HG03175 (cell line): ENCODE data around the gene TMEM185B.
"Not testable (repeated sequence)": the region's sequence is repeated elsewhere in the genome, so short reads cannot be mapped to it uniquely, and the experiment has no call there.

Experiments used
- ATAC-seq: cut with Tn5 transposase; IDR thresholded peaks from one replicate; pipeline ENCODE4 v1.9.1; 2021; ENCODE audit warnings: mild to moderate bottlenecking, moderate library complexity; ENCODE audit not compliant: unreplicated experiment

The TMEM185B gene

GRCh38 chr2:120209427-120210269, 13.6 kb downstream of the TMEM185B start:
- ATAC-seq, result no peak

DNA sequence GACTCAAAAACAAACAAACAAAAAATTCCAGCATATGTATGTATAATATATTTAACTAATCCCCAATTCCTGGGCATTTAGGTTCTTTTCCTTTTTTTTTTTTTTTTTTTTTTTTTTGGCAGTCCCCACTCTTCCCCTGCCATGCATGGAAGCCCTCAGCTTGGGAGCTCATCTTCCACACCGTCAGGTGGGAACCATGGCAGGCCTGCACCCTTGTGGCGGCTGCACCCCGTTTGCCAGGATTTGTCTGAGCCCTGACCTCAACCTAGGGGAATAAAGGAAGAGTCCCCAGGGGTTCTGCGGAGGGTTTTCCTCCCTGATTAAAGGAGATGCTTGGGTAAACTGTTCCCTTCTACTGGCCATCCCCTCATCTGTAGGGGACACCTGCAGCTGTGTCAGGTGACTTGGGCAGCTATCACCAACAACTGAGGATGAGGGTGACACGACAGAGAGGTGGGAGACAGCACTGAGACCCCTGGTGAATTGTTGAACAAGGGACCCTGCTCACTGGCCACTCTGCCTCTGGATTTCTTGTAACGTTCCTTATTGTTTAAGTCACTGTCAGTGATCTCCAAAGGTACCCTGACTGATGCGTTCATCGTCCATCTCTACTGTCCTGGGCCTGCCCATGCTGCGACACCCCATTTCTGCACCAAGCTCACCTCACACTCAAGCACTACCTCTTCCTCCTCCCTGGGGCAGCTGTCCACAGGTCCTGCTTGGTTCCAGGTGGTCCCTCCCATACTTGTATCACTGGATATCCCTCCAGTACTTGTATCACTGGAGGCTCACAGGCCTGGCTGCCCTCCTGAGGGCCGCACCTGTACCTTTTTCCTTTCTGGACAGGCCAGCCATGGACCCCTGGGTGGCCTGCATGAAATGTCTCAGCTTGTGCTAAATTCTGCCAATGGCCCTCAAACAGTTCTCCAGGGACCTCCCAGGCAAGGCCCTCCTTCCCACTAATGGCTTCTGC, 14.5 kb downstream of the TMEM185B start:
- no peak for ATAC-seq

DNA sequence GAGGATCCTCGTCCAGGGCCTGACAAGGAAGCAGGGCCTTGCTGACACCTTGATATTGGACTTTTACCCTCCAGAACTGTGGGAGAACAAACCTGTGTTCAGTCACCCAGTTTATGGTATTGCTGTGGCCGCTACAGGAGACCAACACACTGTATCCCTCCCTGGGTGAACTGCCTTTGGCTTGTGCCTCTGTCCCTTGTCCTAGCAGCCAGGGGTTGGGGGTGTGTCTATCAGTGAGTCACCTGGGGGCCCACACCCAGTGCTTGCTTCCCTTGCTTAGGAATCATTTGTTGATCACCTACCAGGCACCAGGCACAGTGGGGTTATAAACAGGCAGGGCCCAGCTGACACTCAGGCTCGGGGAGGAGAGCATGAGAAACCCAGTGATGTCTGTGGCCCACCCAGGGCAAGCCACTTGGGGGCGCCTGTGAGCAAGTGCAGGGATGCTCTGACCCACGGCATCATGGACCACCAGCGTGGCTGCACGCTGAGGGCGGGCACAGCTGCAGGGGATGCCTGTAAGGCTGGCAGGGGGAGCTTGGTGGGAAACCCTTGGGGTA, 17.1 kb downstream of the TMEM185B start:
- no peak for ATAC-seq

DNA sequence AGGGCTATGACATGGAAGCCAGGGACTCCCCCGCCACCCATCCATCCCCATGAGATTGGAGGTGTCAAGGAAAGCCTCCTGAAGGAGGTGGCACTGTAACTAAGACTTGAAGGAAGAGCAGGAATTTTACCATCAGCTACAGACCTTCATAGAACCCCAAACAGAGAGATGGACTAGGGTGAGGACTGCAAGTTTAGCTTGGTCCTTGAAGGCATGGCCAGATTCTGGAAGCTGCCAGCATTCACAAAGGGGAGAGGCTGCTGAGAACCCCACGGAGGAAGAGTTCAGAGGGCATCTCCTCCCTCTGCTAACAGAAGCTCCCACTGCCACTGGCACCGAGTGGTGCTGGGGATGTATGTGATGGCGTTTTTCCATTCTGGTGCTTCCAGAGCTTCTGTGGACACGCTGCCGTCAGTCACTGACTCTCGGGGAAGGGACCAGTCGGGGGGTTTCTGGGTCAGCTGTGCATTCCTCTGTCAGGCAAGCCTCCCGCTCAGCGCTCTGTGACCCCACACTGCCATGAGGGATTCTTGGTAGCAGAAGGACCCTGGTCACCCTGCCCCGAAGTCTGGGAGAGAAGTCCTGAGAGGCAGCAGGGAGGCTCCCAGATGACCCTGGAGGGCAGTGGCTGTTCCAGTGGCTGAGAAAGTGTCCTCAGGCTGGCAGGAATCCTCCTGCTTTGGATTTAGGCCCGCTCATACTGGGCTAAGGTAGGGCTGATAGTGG, 18.1 kb downstream of the TMEM185B start:
- no peak for ATAC-seq

- no peak for ATAC-seq
Measured at GRCh38 chr2:120204417-120204816, 18.8 kb downstream of the TMEM185B start.

DNA sequence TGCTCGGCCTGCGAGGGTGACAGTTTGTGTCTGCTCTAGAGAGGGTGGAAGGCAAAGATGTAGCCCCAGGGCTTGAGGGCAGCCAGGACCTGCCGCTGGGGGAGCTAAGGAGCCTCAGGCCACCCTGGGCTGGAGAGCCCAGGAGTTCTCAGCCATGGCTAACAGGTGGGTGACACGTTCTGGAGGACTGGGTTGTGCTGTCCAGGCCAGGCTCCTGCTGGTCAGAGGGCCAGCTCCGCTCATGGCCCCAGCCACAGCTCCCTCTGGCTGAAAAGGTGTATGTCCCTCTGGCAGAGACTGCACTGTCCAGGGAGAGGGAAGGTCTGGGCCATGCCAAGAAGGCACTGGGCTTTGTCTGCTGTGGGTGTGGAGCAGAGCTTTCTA, 19.2 kb downstream of the TMEM185B start:
- ATAC-seq, result no peak

DNA sequence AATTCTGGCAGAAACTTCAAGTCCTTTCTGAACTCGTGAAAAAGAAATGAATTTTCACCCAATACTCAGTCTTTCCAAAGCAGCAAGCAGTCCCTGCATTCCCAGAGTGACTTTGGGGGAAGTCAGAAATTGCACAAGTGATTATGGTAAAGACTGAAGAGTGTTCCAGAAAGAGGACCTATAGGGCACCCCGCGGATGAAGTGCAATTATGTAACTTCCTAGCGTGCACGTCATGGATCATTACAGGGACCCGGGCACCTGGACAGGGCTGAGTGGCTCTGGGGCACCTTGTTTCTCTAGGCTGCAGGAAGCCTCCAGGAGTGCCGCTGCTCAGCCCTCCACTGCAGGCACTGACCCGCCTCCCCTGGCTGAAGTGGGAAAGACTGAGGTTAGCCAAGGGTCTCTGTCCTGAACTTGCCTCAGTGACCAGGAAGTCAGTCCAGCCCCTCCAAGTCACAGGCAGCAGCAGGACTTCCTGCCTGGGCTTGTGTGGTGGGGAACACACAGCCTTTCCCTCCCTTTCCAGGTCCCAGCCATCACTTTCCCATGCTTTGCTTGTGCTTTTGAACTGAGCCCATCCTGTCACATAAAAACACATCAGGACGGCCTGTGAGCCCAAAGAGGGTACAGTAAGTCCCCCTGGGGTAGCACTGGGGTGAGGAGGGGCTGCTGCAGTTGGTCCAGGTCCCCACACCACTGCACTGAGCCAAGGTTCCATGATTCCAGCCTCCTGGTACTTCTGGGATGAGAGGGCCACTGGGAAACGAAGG, 19.8 kb downstream of the TMEM185B start:
- ATAC-seq, result no peak

DNA sequence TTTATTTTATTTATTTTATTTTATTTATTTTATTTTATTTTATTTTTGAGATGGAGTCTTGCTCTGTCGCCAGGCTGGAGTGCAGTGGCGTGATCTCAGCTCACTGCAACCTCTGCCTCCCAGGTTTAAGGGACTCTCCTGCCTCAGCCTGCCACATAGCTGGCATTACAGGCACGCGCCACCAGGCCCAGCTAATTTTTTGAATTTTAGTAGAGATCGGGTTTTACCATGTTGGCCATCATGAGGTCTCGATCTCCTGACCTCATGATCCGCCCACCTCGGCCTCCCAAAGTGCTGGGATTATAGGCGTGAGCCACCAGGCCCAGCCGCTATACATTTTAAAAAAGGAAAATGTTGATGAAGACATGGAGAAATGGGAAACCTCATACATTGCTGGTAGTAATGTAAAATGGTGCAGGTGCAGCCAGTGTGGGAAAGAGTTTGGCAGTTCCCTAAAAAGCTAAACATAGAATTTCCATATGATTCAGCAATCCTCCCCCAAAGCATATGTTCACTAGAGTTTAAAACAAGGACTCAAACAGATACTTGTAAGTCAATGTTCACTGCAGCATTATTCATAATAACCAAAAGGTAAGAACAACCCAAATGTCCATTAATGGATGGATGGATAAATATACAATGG, 23.3 kb downstream of the TMEM185B start:
- not testable (repeated sequence) for ATAC-seq

DNA sequence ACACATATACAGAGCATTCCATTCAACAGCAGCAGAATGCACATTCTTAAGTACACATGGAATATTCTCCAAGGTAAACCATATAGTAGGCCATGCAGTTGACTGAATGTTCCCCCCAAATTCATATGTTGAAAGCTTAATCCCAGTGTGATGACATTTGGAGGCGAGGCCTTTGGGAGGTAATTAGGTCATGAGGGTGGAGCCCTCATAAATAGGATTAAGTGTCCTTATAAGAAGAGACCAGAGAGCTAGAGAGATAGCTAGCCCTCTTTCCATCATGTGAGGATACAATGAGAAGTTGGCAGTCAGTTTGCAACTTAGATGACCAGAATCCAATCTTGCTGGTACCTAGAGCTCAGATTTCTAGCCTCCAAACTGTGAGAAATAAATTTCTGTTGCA, 27.6 kb downstream of the TMEM185B start:
- no peak for ATAC-seq

- ATAC-seq, result no peak
Measured at GRCh38 chr2:120192280-120192679, 30.9 kb downstream of the TMEM185B start.

DNA sequence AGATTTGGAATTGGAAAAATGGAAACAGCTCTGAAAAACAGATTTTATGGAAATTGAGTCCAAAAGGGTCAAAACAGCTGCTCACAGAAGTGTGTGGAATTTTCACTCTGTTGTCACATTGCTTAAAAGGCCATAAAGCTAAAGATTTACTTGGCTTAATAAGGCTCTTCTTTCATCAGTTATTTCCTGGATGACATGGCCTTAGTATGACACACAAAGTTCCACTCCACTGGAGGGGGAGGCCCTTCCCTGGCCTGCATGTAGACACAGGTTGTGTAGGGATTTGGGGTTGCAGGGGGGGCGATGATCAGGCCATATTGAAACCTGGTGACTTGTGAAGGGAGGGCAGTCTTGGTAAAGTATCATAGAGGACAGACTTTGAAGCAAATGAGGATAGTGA, 34.0 kb downstream of the TMEM185B start:
- ATAC-seq, result no peak

DNA sequence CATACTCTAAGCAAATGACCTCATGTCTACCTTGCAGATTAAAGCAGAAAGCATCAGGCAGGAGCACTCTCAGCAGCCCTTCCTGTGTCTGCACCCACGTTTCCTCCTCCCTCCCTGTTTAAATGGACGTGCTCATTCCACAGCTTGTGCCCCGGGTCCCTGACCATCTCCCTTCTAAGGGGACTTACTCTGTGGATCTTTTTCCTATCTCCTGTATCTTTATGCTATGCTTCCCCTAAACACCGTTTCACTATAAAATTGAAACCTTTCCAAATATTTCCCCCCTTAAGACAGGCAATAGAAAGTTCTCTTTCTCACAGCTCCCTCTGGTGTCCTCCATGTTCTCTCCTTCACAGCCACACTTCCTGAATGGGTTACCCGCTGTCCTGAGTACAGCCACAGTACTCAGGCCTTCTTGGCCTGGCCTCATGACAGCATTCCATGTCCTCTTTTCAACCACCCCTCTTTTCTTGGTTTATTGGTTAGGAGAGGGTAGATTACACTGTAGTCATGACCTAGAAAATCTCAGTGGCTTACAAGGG, 41.1 kb downstream of the TMEM185B start:
- no peak for ATAC-seq

DNA sequence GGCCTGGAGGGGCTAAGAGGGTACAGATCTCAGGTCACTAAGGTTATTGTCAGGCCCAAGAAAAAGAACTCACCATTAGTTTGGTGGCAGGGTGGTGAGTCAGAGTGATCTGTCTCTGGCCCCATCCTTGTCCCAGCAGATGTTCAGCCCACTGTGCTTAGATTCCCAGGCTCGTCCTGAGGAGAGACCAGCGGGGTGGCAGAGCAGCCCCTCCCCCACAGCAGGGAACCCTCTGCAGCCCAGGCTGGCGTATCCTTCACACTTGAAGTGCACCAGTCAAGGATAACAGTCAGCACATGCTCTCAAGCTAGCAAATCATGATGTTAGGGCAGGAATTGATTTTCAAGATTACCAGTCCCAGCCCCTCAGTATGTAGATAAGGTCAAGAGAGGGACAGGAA, 43.1 kb downstream of the TMEM185B start:
- ATAC-seq, result no peak

GRCh38 chr2:120179396-120179795, 43.8 kb downstream of the TMEM185B start:
- ATAC-seq, result no peak

- ATAC-seq, result no peak
Measured at GRCh38 chr2:120177973-120178372, 45.2 kb downstream of the TMEM185B start.

DNA sequence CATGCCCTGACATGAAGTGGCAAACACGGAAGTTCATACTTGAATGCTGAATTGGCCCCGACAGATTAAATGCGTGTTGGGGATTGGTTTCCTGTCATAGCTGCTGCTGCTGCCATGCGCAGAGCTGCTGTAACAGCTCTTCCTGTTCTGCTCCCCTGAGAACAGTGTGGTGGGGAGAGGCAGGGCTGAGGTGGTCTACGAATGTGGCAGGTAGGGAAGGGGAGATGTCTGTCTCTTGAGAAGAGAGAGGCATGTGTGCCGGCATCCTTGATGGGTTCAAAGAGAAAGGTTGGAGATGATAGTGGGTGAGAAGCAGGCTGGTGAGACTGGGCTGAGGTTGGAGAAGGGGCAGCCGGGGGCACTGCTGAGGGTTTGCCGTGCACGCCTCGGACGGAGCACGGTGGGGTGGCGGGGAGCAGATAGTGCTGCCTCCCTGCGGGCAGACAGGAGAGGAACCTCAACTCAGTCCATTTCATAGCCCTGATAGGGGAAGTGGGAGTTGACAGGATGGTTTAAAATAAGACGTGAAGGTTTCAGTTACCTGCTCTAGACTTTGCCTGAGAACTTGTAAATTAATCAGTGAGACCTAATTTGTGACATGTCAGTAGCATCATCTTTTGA, 46.1 kb downstream of the TMEM185B start:
- ATAC-seq, result peak; percentile 96

DNA sequence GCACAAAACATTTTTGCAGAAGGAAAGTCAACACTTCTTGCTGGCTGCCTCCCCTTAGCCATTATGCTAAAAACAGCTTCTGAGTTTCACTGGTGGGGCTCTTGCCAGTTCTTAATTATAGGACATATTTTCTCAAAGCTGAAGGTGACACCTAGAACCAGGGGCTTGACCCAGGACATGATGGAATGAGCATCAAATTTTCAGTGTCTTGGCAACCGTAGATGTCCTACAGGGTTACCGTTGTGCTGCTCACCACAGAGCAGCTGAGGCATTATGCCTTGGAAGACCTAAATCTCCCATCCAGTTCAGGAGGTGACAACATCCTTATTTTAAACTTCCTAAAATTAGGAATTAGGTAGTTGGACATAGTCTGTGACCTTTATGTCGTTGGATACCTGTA, 46.7 kb downstream of the TMEM185B start:
- ATAC-seq, result no peak

DNA sequence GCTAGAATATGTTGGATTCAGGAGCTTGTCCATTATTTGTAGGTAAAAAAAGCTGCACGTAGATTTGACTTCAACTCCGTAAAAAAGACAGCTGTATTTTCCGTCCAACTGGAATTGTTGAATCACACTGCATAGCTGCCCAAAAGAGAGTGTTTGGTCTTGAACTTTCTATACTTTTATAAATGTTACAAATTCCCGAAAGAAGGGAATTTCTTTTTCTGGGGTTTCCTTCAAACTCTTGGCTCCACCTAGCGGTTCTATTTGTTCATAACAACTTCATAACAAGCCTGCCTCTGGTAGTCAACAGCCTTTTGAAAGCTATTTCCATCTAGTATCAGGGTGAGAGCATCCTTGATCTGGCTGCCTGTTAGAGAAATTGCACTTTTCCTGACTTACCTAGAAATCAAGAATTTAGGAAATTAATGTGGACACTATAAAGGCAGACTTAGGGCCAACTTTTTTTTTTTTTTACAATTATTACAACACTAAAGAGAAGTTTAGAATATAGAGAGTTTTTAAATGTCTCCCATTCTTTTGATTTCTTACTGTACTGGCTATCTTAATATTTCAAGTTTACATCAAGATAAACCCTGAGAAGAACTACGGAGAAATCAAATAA, 48.1 kb downstream of the TMEM185B start:
- no peak for ATAC-seq
